WERI-Rb-1 (cell line): Measurements from ENCODE around the gene KMT5B.

ENCODE experiments used
- DNase-seq: peaks from one replicate; pipeline ENCODE4 v3.0.0-alpha.2; 2020
- H3K27ac ChIP-seq: fragments of 250-450 bp; sonication (Bioruptor Pico); 2 replicates; pipeline ENCODE4 v1.5.1; 2020; ENCODE audit warnings: mild to moderate bottlenecking, moderate library complexity
- H3K27me3 ChIP-seq: fragments of 250-450 bp; sonication (Bioruptor Pico); 2 replicates; pipeline ENCODE4 v1.5.1; 2021; ENCODE audit warnings: mild to moderate bottlenecking, low read depth, moderate library complexity; ENCODE audit not compliant: insufficient read depth, severe bottlenecking
- H3K36me3 ChIP-seq: fragments of 250-450 bp; sonication (Bioruptor Pico); 2 replicates; pipeline ENCODE4 v1.5.1; 2020; ENCODE audit warnings: mild to moderate bottlenecking, moderate library complexity
- H3K4me3 ChIP-seq: 2 replicates; pipeline ENCODE4 v1.5.1; 2011; ENCODE audit warnings: low read depth, mild to moderate bottlenecking, control low read depth, low read length
- H3K9me3 ChIP-seq: fragments of 250-450 bp; sonication (Bioruptor Pico); 2 replicates; pipeline ENCODE4 v1.5.1; 2021; ENCODE audit warnings: mild to moderate bottlenecking, moderate library complexity; ENCODE audit not compliant: severe bottlenecking
- TF ChIP-seq, protein P1 (sequence below): IDR thresholded peaks from 2 replicates; pipeline ENCODE4 v1.5.1; 2011; ENCODE audit warnings: low read depth, mild to moderate bottlenecking, control low read depth, inconsistent platforms, low read length

Gene KMT5B

DNA sequence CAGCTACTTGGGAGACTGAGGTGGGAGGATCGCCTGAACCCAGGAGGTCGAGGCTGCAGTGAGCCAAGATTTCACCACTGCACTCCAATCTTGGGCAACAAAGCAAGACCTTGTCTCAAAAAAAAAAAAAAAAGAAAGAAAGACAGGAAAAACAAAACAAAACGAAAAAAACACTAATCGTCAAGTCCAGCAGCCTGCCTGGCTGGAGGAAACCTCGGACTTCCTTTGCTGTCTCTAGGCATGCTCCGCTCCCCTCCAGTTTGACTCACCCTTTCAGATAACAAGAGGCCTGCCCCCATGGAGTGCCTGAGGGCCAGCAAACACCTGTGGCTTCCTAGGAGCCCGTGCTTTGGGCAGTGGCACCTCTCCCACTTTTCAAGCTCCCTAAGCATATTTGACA lies 63.1 kb downstream of the KMT5B start:
- DNase-seq: no peak
- no peak overlapping the region for H3K27ac ChIP-seq
- H3K27me3 ChIP-seq: no peaks in the 10 kb centered on the region
- no peaks in the 10 kb centered on the region for H3K9me3 ChIP-seq
- H3K36me3 ChIP-seq: no peaks in the 10 kb centered on the region
- TF ChIP-seq, protein P1, sequence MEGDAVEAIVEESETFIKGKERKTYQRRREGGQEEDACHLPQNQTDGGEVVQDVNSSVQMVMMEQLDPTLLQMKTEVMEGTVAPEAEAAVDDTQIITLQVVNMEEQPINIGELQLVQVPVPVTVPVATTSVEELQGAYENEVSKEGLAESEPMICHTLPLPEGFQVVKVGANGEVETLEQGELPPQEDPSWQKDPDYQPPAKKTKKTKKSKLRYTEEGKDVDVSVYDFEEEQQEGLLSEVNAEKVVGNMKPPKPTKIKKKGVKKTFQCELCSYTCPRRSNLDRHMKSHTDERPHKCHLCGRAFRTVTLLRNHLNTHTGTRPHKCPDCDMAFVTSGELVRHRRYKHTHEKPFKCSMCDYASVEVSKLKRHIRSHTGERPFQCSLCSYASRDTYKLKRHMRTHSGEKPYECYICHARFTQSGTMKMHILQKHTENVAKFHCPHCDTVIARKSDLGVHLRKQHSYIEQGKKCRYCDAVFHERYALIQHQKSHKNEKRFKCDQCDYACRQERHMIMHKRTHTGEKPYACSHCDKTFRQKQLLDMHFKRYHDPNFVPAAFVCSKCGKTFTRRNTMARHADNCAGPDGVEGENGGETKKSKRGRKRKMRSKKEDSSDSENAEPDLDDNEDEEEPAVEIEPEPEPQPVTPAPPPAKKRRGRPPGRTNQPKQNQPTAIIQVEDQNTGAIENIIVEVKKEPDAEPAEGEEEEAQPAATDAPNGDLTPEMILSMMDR: no peak
- no peak overlapping the region for H3K4me3 ChIP-seq

DNA sequence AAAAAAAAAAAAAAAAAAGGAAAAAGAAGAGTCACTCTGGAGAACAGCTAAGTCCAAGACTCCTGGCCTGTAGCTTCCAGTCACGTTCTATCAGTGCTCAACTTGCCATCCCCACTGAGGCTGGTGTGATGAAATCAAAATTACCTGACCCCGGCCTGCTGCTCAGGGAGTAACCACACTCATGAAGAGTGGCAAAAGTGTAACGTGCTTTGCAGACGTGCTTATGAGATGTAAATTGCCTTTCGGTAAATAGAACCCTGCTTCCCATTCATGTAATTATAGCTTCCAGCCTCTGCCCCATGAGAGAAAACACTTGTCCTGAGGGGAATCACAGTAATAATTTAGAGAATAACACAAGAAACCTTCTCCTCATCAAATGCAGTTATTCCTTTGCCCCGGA lies 63.7 kb downstream of the KMT5B start:
- Histone ChIP-seq H3K27me3 (no peaks in the 10 kb centered on the region), H3K4me3 (no peak overlapping the region), H3K36me3 (no peaks in the 10 kb centered on the region), H3K9me3 (no peaks in the 10 kb centered on the region), H3K27ac (no peak overlapping the region)
- TF ChIP-seq, protein P1: no peak
- no peak for DNase-seq

DNA sequence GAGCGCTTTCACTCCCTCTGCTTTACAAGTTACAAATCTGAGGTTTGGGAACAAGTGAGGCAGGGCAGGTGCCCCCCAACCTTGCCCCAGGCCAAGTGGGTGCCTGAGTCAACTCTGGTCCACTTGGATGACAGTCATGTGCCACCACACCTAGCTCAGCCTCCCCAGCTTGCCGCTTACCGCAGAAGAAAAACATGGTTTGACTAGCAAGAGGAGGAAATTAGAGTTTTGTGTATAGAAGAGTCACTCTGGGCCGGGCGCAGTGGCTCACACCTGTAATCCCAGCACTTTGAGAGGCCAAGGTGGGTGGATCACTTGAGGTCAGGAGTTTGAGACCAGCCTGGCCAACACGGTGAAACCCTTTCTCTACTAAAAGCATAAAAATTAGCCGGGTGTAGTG lies 64.2 kb downstream of the KMT5B start:
- TF ChIP-seq, protein P1: no peak
- Histone ChIP-seq H3K4me3 (no peak overlapping the region), H3K27me3 (no peaks in the 10 kb centered on the region), H3K27ac (no peak overlapping the region), H3K9me3 (no peaks in the 10 kb centered on the region), H3K36me3 (no peaks in the 10 kb centered on the region)
- no peak for DNase-seq

DNA sequence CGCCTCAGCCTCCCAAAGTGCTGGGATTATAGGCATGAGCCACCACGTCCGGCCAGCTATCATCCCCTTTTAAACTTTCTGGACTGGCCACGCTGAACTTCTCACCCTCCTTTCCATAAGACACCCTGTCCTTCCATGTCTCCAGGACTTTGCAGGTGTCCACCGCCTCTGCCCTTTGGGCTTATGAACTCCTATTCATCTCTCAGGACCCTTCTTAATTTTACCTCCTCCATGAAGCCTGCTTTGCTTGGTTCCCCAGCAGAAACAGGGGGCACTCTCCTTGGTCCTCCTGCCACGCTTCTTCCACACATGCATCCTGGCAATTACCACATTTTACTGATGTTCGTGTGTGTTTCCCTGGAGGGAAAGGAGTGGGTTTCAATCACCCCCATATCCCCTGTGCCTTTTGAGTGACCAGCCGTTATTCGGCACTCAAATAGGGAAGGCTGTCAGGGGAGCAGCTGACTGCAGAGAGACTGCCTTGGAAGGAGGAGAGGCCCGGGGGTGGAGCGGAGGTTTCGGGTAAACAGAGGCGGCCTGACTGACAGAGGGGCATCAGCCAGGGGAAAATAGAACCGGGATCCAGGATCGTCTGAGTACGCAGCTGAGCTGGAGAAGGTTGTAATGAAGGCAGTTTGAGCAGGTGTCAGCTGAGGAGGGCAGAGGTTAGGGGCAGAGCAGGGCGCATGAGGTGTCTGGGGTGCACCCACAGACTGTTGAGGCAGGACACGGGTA lies 64.9 kb downstream of the KMT5B start:
- H3K9me3 ChIP-seq: no peaks in the 10 kb centered on the region
- no peak for DNase-seq
- no peaks in the 10 kb centered on the region for H3K36me3 ChIP-seq
- H3K4me3 ChIP-seq: no peak overlapping the region
- TF ChIP-seq, protein P1: no peak
- H3K27ac ChIP-seq: no peak overlapping the region
- no peaks in the 10 kb centered on the region for H3K27me3 ChIP-seq

DNA sequence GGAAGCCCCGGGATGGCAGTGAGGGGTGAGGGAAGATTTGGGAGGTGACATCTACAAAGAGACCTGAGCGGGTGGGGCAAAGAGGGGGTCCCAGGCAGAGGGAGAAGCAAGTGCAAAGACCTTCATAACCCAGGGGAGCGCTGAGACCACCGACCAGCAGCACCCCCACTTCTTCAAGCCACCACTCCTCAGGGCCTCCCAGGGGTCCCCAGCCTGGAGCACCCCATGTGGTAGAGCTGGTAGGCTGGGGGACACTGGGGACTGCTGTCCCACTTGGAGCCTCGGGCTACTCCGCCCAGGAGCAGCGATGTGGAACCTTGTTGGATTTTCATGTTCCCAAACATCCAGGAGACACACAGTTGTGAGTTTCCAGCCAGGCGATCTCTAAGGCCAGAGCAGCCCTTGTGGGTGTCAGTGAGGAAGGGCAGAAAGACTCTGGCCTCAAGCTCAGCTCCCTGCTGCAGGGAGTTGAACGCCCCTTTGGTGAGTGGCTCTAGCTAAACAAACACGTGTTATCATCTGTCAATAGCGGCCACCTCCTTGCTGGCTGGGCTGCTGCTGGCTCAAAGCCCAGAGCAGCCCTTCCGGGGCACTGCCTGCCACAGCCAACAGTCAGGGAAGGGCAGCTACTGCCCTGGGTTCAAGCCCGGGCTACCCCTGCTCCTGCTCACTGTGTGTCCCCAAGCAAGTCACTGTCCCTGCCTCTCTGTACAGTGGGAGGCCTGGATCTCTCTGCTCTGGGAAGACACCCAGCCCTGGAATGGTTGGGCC lies 66.2 kb downstream of the KMT5B start:
- Histone ChIP-seq H3K36me3 (no peaks in the 10 kb centered on the region), H3K4me3 (no peak overlapping the region), H3K9me3 (no peaks in the 10 kb centered on the region), H3K27ac (no peak overlapping the region), H3K27me3 (no peaks in the 10 kb centered on the region)
- TF ChIP-seq, protein P1: no peak
- DNase-seq: no peak
